Forelimb muscle (tissue), 1 donor: ENCODE results near the gene NR3C2. TPM values are rescaled to one million over a fixed set of nuclear protein-coding genes. Genes with fewer than 3 reads are reported as not detected.
"Not testable (repeated sequence)": the region's sequence is repeated elsewhere in the genome, so short reads cannot be mapped to it uniquely, and the experiment has no call there.

Experiments
- DNase-seq: peaks from one replicate; pipeline ENCODE4 v3.0.0-alpha.2; 2013; ENCODE audit warnings: low read depth
- polyA plus RNA-seq: library from polyadenylated mRNA; unstranded; fragments of 120-200 nt; gene quantifications from one replicate; pipeline ENCODE4 v1.2.1, GENCODE V29; 2013; ENCODE audit not compliant: insufficient read length

Gene NR3C2
- polyA plus RNA-seq, 1 donor: 14.1 TPM

- DNase-seq: no peak
Observed at GRCh38 chr4:148170408-148171365, 271.5 kb downstream of the NR3C2 start.

- DNase-seq: no peak
Observed at GRCh38 chr4:148166132-148166591, 276.1 kb downstream of the NR3C2 start.

GRCh38 chr4:148164557-148164956, 277.7 kb downstream of the NR3C2 start:
- no peak for DNase-seq

- DNase-seq: no peak
Observed at GRCh38 chr4:148162991-148163390, 279.2 kb downstream of the NR3C2 start.

GRCh38 chr4:148162519-148162918, 279.7 kb downstream of the NR3C2 start:
- DNase-seq: no peak

GRCh38 chr4:148161601-148162000, 280.6 kb downstream of the NR3C2 start:
- no peak for DNase-seq

GRCh38 chr4:148159793-148160192, 282.4 kb downstream of the NR3C2 start:
- no peak for DNase-seq

GRCh38 chr4:148154769-148155168, 287.4 kb downstream of the NR3C2 start:
- DNase-seq: no peak

- no peak for DNase-seq
Observed at GRCh38 chr4:148152868-148153625, 289.2 kb downstream of the NR3C2 start.

GRCh38 chr4:148151806-148152205, 290.4 kb downstream of the NR3C2 start:
- no peak for DNase-seq

- DNase-seq: no peak
Observed at GRCh38 chr4:148145475-148145874, 296.7 kb downstream of the NR3C2 start.

GRCh38 chr4:148143174-148143573, 299.0 kb downstream of the NR3C2 start:
- DNase-seq: no peak

- no peak for DNase-seq
Observed at GRCh38 chr4:148141501-148141900, 300.7 kb downstream of the NR3C2 start.

GRCh38 chr4:148126825-148127224, 315.4 kb downstream of the NR3C2 start:
- no peak for DNase-seq

- DNase-seq: no peak
Observed at GRCh38 chr4:148124512-148124911, 317.7 kb downstream of the NR3C2 start.

- not testable (repeated sequence) for DNase-seq
Observed at GRCh38 chr4:148123161-148123560, 319.1 kb downstream of the NR3C2 start.

GRCh38 chr4:148120216-148120615, 322.0 kb downstream of the NR3C2 start:
- no peak for DNase-seq

- no peak for DNase-seq
Observed at GRCh38 chr4:148118633-148119032, 323.6 kb downstream of the NR3C2 start.

- no peak for DNase-seq
Observed at GRCh38 chr4:148118179-148118578, 324.0 kb downstream of the NR3C2 start.

GRCh38 chr4:148116969-148117368, 325.2 kb downstream of the NR3C2 start:
- DNase-seq: no peak

- DNase-seq: peak; percentile 92
Observed at GRCh38 chr4:148116264-148116663, 325.9 kb downstream of the NR3C2 start.

- DNase-seq: no peak
Observed at GRCh38 chr4:148114436-148114835, 327.8 kb downstream of the NR3C2 start.
